Measurements from ENCODE around the gene FBXO2. TPM values are rescaled to one million over a fixed set of nuclear protein-coding genes. Genes with fewer than 3 reads are reported as not detected.
A peak's percentile ranks its signal among the peaks of the same experiment; 100 is the strongest.

The FBXO2 gene
- total RNA-seq, 1 donor from 2014 or later = 1.0 TPM

GRCh38 chr1:11691302-11691914, 37.2 kb upstream of the FBXO2 start, which contains the start of gene DRAXIN:
Gene DRAXIN (plus strand): TSS chr1:11691710. CDS start chr1:11706259, 14,549 bp downstream.
- Mint-ChIP-seq H3K9me3 (no peaks in the 10 kb centered on the region), H3K27ac (no peak within 1 kb of the TSS), H3K4me1 (peaks cover 14% of the 10 kb centered on the region), H3K27me3 (peaks cover 56% of the 10 kb centered on the region), H3K36me3 (ENCODE audit: low read depth) (peaks cover 1% of the 10 kb centered on the region), H3K4me3 (peak within 1 kb of the TSS; percentile 80)
- DNase-seq = peak; percentile 68
- intact Hi-C loops (cut with micrococcal nuclease) = no loop called here

- Mint-ChIP-seq H3K27ac (no peak overlapping the region), H3K27me3 (peaks cover 56% of the 10 kb centered on the region), H3K4me3 (peak overlapping the region; percentile 55), H3K9me3 (no peaks in the 10 kb centered on the region), H3K4me1 (peaks cover 14% of the 10 kb centered on the region), H3K36me3 (ENCODE audit: low read depth) (peaks cover 1% of the 10 kb centered on the region)
- DNase-seq = no peak
- intact Hi-C loops (cut with micrococcal nuclease) = no loop called here
Measured at GRCh38 chr1:11690397-11691301, 36.4 kb upstream of the FBXO2 start.

GRCh38 chr1:11688506-11688905, 34.3 kb upstream of the FBXO2 start:
- Mint-ChIP-seq H3K4me1 (peaks cover 13% of the 10 kb centered on the region), H3K36me3 (ENCODE audit: low read depth) (peaks cover 1% of the 10 kb centered on the region), H3K4me3 (no peak overlapping the region), H3K27me3 (peaks cover 53% of the 10 kb centered on the region), H3K27ac (no peak overlapping the region), H3K9me3 (no peaks in the 10 kb centered on the region)
- intact Hi-C loops (cut with micrococcal nuclease) = no loop called here
- DNase-seq = no peak

GRCh38 chr1:11685210-11685752, 31.1 kb upstream of the FBXO2 start:
- Mint-ChIP-seq H3K27me3 (peaks cover 34% of the 10 kb centered on the region), H3K27ac (no peak overlapping the region), H3K36me3 (ENCODE audit: low read depth) (no peaks in the 10 kb centered on the region), H3K4me3 (no peak overlapping the region), H3K4me1 (peaks cover 7% of the 10 kb centered on the region), H3K9me3 (no peaks in the 10 kb centered on the region)
- intact Hi-C loops (cut with micrococcal nuclease) = no loop called here
- DNase-seq = no peak

GRCh38 chr1:11684070-11684469, 29.8 kb upstream of the FBXO2 start:
- intact Hi-C loops (cut with micrococcal nuclease) = loop anchor here (5.0 kb wide), 3 partner anchors 33 to 412 kb away; partner anchors contain the start of genes CLCN6, MTHFR and UBIAD1
- H3K27me3 Mint-ChIP-seq = peaks cover 24% of the 10 kb centered on the region
- H3K36me3 Mint-ChIP-seq (ENCODE audit: low read depth) = no peaks in the 10 kb centered on the region
- no peak for DNase-seq
- H3K4me3 Mint-ChIP-seq = no peak overlapping the region
- no peaks in the 10 kb centered on the region for H3K9me3 Mint-ChIP-seq
- H3K4me1 Mint-ChIP-seq = peaks cover 14% of the 10 kb centered on the region
- H3K27ac Mint-ChIP-seq = no peak overlapping the region

GRCh38 chr1:11682799-11683198, 28.6 kb upstream of the FBXO2 start:
- DNase-seq = no peak
- H3K4me1 Mint-ChIP-seq = peaks cover 16% of the 10 kb centered on the region
- no peak overlapping the region for H3K27ac Mint-ChIP-seq
- H3K27me3 Mint-ChIP-seq = peaks cover 14% of the 10 kb centered on the region
- no peaks in the 10 kb centered on the region for H3K9me3 Mint-ChIP-seq
- intact Hi-C loops (cut with micrococcal nuclease) = loop anchor here (5.0 kb wide), 3 partner anchors 35 to 410 kb away; partner anchors contain the start of genes CLCN6, MTHFR and UBIAD1
- H3K36me3 Mint-ChIP-seq (ENCODE audit: low read depth) = peaks cover 4% of the 10 kb centered on the region
- H3K4me3 Mint-ChIP-seq = no peak overlapping the region

- peak overlapping the region; percentile 92 for H3K4me3 Mint-ChIP-seq
- H3K36me3 Mint-ChIP-seq (ENCODE audit: low read depth) = peaks cover 4% of the 10 kb centered on the region
- intact Hi-C loops (cut with micrococcal nuclease) = loop anchor here (5.0 kb wide), 3 partner anchors 35 to 410 kb away; partner anchors contain the start of genes CLCN6, MTHFR and UBIAD1
- H3K27me3 Mint-ChIP-seq = peaks cover 10% of the 10 kb centered on the region
- no peaks in the 10 kb centered on the region for H3K9me3 Mint-ChIP-seq
- peaks cover 16% of the 10 kb centered on the region for H3K4me1 Mint-ChIP-seq
- H3K27ac Mint-ChIP-seq = no peak overlapping the region
- DNase-seq = no peak
Measured at GRCh38 chr1:11682287-11682771, 28.1 kb upstream of the FBXO2 start.

GRCh38 chr1:11681071-11681771, 27.0 kb upstream of the FBXO2 start, which contains the start of gene MAD2L2:
Gene MAD2L2 (minus strand): TSS chr1:11681148. CDS start chr1:11680601, 547 bp downstream.
- Mint-ChIP-seq H3K4me3 (peak within 1 kb of the TSS; percentile 92), H3K27me3 (peaks cover 10% of the 10 kb centered on the region), H3K36me3 (ENCODE audit: low read depth) (peaks cover 4% of the 10 kb centered on the region), H3K9me3 (no peaks in the 10 kb centered on the region), H3K4me1 (peaks cover 16% of the 10 kb centered on the region), H3K27ac (peak within 1 kb of the TSS; percentile 93)
- peak; percentile 98 for DNase-seq
- intact Hi-C loops (cut with micrococcal nuclease) = loop anchor here (1.0 to 5.0 kb wide), 6 partner anchors 16 to 409 kb away; partner anchors contain the start of genes CLCN6, FBXO2, FBXO44 and FBXO6

- no peaks in the 10 kb centered on the region for H3K9me3 Mint-ChIP-seq
- peak overlapping the region; percentile 92 for H3K4me3 Mint-ChIP-seq
- peak overlapping the region; percentile 80 for H3K27ac Mint-ChIP-seq
- H3K36me3 Mint-ChIP-seq (ENCODE audit: low read depth) = peaks cover 7% of the 10 kb centered on the region
- intact Hi-C loops (cut with micrococcal nuclease) = loop anchor here (1.0 to 5.0 kb wide), 6 partner anchors 16 to 408 kb away; partner anchors contain the start of genes CLCN6, FBXO2, FBXO44 and FBXO6
- DNase-seq = no peak
- H3K27me3 Mint-ChIP-seq = peaks cover 7% of the 10 kb centered on the region
- H3K4me1 Mint-ChIP-seq = peaks cover 16% of the 10 kb centered on the region
Measured at GRCh38 chr1:11680270-11681070, 26.2 kb upstream of the FBXO2 start.

- peaks cover 16% of the 10 kb centered on the region for H3K4me1 Mint-ChIP-seq
- no peaks in the 10 kb centered on the region for H3K9me3 Mint-ChIP-seq
- H3K27me3 Mint-ChIP-seq = no peaks in the 10 kb centered on the region
- no peak overlapping the region for H3K4me3 Mint-ChIP-seq
- intact Hi-C loops (cut with micrococcal nuclease) = no loop called here
- DNase-seq = no peak
- H3K36me3 Mint-ChIP-seq (ENCODE audit: low read depth) = peaks cover 17% of the 10 kb centered on the region
- no peak overlapping the region for H3K27ac Mint-ChIP-seq
Measured at GRCh38 chr1:11678442-11678841, 24.2 kb upstream of the FBXO2 start.

GRCh38 chr1:11676386-11677103, 22.3 kb upstream of the FBXO2 start:
- Mint-ChIP-seq H3K36me3 (ENCODE audit: low read depth) (peaks cover 22% of the 10 kb centered on the region), H3K4me3 (no peak overlapping the region), H3K27me3 (no peaks in the 10 kb centered on the region), H3K27ac (no peak overlapping the region), H3K4me1 (peaks cover 11% of the 10 kb centered on the region), H3K9me3 (no peaks in the 10 kb centered on the region)
- intact Hi-C loops (cut with micrococcal nuclease) = no loop called here
- no peak for DNase-seq

GRCh38 chr1:11675325-11675724, 21.1 kb upstream of the FBXO2 start:
- Mint-ChIP-seq H3K27ac (no peak overlapping the region), H3K4me1 (peaks cover 10% of the 10 kb centered on the region), H3K27me3 (no peaks in the 10 kb centered on the region), H3K9me3 (no peaks in the 10 kb centered on the region), H3K4me3 (no peak overlapping the region), H3K36me3 (ENCODE audit: low read depth) (peaks cover 26% of the 10 kb centered on the region)
- intact Hi-C loops (cut with micrococcal nuclease) = no loop called here
- no peak for DNase-seq
